Right lobe of liver (tissue), 6 donors: ENCODE results near the gene GMDS. TPM values are rescaled to one million over a fixed set of nuclear protein-coding genes. Genes with fewer than 3 reads are reported as not detected.

Experiments used
- ATAC-seq, 4 donors: fragments of 200-7000 bp; cut with Tn5 transposase; one replicate each; pipeline ENCODE4 v1.9.1; 2020; ENCODE audit warnings: mild to moderate bottlenecking in 4 of 4, moderate library complexity in 4 of 4
- DNase-seq, 3 donors: peaks; one replicate each; pipeline ENCODE4 v3.0.0-alpha.2; 2020
- H3K27ac ChIP-seq, 3 donors: fragments of 200-600 bp; one replicate each; pipeline ENCODE4 v1.8.0; 2022
- H3K27me3 ChIP-seq, 2 donors: fragments of 200-600 bp; one replicate each; pipeline ENCODE4 v1.8.0; 2022
- H3K36me3 ChIP-seq, 4 donors: fragments of 200-600 bp; sonication (generic) in 1 of 4; one replicate each; pipeline versions ENCODE4 v1.5.1 to v1.8.0; 2017 to 2022; ENCODE audit warnings: control low read depth in 1 of 4
- H3K4me1 ChIP-seq, 4 donors: fragments of 200-600 bp; sonication (generic) in 1 of 4; one replicate each; pipeline versions ENCODE4 v1.5.1 to v1.8.0; 2017 to 2022; ENCODE audit warnings: control low read depth in 1 of 4
- H3K4me3 ChIP-seq, 3 donors: fragments of 200-600 bp; one replicate each; pipeline ENCODE4 v1.8.0; 2022
- H3K9me3 ChIP-seq, 4 donors: fragments of 200-600 bp; sonication (generic) in 1 of 4; one replicate each; pipeline versions ENCODE4 v1.5.1 to v1.8.0; 2017 to 2022; ENCODE audit warnings: control low read depth in 1 of 4
- CTCF ChIP-seq, 4 donors: fragments of 200-600 bp in 3 of 4; fragments of 450-650 bp in 1 of 4; IDR thresholded peaks; one replicate each; pipeline versions ENCODE4 v1.5.1 to v1.8.0; 2016 to 2022; ENCODE audit warnings: antibody characterized with exemption in 4 of 4, mild to moderate bottlenecking in 2 of 4
- POLR2A ChIP-seq: fragments of 450-650 bp; IDR thresholded peaks from one replicate; pipeline ENCODE4 v1.6.1; 2017; ENCODE audit warnings: antibody characterized with exemption, mild to moderate bottlenecking
- WGBS: methylation state at CpG from one replicate; pipeline ENCODE4 v1.1.6; 2018; ENCODE audit warnings: low coverage, low lambda C conversion rate; ENCODE audit not compliant: insufficient coverage; ENCODE audit errors: missing lambda C conversion rate; 5-methylcytosine and 5-hydroxymethylcytosine counted together
- intact Hi-C, 2 donors: fragments of 100-400 bp; cut with DNase I; formaldehyde crosslinking; loops; one replicate each; pipeline versions ENCODE4 v1.11.2 to v1.14.1; 2022
- total RNA-seq, 6 experiments: library from RNA; depleted of rRNA in 2 of 6; stranded (reverse); fragments of >200 nt in 2 of 6; fragmentation: NEBNext Ultra II Directional in 3 of 6; extraction: Animal tissue kit (Norgen Biotek cat#: 25700) in 3 of 6; gene quantifications; one replicate each; pipeline versions ENCODE4 v1.1.0 to v1.2.4, GENCODE V29; 2016 to 2023
- donor health status: DM: no; HTN: yes; CAD: no.
- donor health status: DM: no; HTN: no; CAD: no.
- donor health status: DM: no; HTN: no; CAD: no.
- donor health status: DM: no; HTN: yes; CAD: no.
- donor health status: DM: no; HTN: yes; CAD: no.

Gene GMDS
- total RNA-seq, 6 experiments from 2014 or later = 15.9 to 34.4 (median 23.4) TPM

GRCh38 chr6:1962201-1962600, 283.2 kb downstream of the GMDS start:
- H3K4me3 ChIP-seq = no peak overlapping the region
- H3K36me3 ChIP-seq = no peaks in the 10 kb centered on the region
- ATAC-seq (no peak), DNase-seq (no peak)
- H3K4me1 ChIP-seq = no peaks in the 10 kb centered on the region
- WGBS = 95% methylated on average over 3 of the region's 3 CpGs
- no peaks in the 10 kb centered on the region for H3K9me3 ChIP-seq
- no peak overlapping the region for H3K27ac ChIP-seq
- no peaks in the 10 kb centered on the region for H3K27me3 ChIP-seq
- intact Hi-C loops = no loop called here
- TF ChIP-seq CTCF (IDR thresholded peaks at IDR 0.05) (no peak), POLR2A (no peak)

GRCh38 chr6:1960486-1961142, 284.8 kb downstream of the GMDS start:
- intact Hi-C loops = no loop called here
- Histone ChIP-seq H3K27me3 (no peaks in the 10 kb centered on the region), H3K36me3 (no peaks in the 10 kb centered on the region), H3K4me1 (no peaks in the 10 kb centered on the region), H3K9me3 (no peaks in the 10 kb centered on the region), H3K4me3 (no peak overlapping the region), H3K27ac (no peak overlapping the region)
- ATAC-seq (no peak), DNase-seq (no peak)
- 82% methylated on average over 7 of the region's 13 CpGs for WGBS
- TF ChIP-seq POLR2A = no peak
- TF ChIP-seq CTCF (IDR thresholded peaks at IDR 0.05) = no peak

- Histone ChIP-seq H3K27ac (no peak overlapping the region), H3K36me3 (no peaks in the 10 kb centered on the region), H3K4me1 (no peaks in the 10 kb centered on the region), H3K4me3 (no peak overlapping the region), H3K27me3 (no peaks in the 10 kb centered on the region), H3K9me3 (no peaks in the 10 kb centered on the region)
- no peak for TF ChIP-seq POLR2A
- TF ChIP-seq CTCF (IDR thresholded peaks at IDR 0.05) = no peak
- 77% methylated on average over 4 of the region's 4 CpGs for WGBS
- DNase-seq (no peak), ATAC-seq (no peak)
- intact Hi-C loops = no loop called here
Measured at GRCh38 chr6:1958257-1958656, 287.1 kb downstream of the GMDS start.

GRCh38 chr6:1957746-1958145, 287.7 kb downstream of the GMDS start:
- Histone ChIP-seq H3K27ac (no peak overlapping the region), H3K36me3 (no peaks in the 10 kb centered on the region), H3K9me3 (no peaks in the 10 kb centered on the region), H3K27me3 (no peaks in the 10 kb centered on the region), H3K4me3 (no peak overlapping the region), H3K4me1 (no peaks in the 10 kb centered on the region)
- TF ChIP-seq POLR2A (no peak), CTCF (IDR thresholded peaks at IDR 0.05) (no peak)
- intact Hi-C loops = no loop called here
- ATAC-seq = no peak
- no peak for DNase-seq
- WGBS = 80% methylated on average over 5 of the region's 5 CpGs
